Measurements from ENCODE around the gene PLEKHM3. TPM values are rescaled to one million over a fixed set of nuclear protein-coding genes. Genes with fewer than 3 reads are reported as not detected.

Gene PLEKHM3
- total and polyA plus RNA-seq, 2 experiments from 2014 or later, result 4.9 to 6.6 TPM

GRCh38 chr2:207867056-207867455, 158.3 kb downstream of the PLEKHM3 start:
- 83 to 89% methylated on average over 3 of the region's 3 CpGs for WGBS, 2 experiments (ENCODE audit: low coverage in 1 of 2, low lambda C conversion rate in 2 of 2, missing lambda C conversion rate in 2 of 2)
- Histone ChIP-seq H3K9me3 (ENCODE audit: low read depth) (no peaks in the 10 kb centered on the region), H3K27ac (no peak overlapping the region), H3K36me3 (ENCODE audit: low read depth) (no peaks in the 10 kb centered on the region), H3K27me3 (replicated peaks; ENCODE audit: insufficient read depth) (no peaks in the 10 kb centered on the region), H3K9ac (no peak overlapping the region), H3K79me2 (ENCODE audit: insufficient read depth) (no peaks in the 10 kb centered on the region), H2AFZ (no peak overlapping the region), H3F3A (ENCODE audit: insufficient read depth) (peaks cover 17% of the 10 kb centered on the region), H3K4me1 (ENCODE audit: insufficient read depth) (peaks cover 16% of the 10 kb centered on the region), H3K4me2 (ENCODE audit: unreplicated experiment) (no peak overlapping the region), H3K9me2 (ENCODE audit: insufficient read depth) (no peaks in the 10 kb centered on the region), H4K20me1 (ENCODE audit: insufficient read depth) (no peaks in the 10 kb centered on the region), H3K4me3 (no peak overlapping the region)
- no peak for TF ChIP-seq EZH2phosphoT487 (IDR thresholded peaks at IDR 0.05; ENCODE audit: insufficient read depth, low read depth)
- no peak for TF ChIP-seq EZH2 (IDR thresholded peaks at IDR 0.05; ENCODE audit: insufficient read depth, poor library complexity, severe bottlenecking)
- in situ Hi-C loops (cut with MboI), result no loop called here
- DNase-seq, result no peak

- Histone ChIP-seq H3K9ac (no peak overlapping the region), H3K36me3 (ENCODE audit: low read depth) (no peaks in the 10 kb centered on the region), H3K9me2 (ENCODE audit: insufficient read depth) (no peaks in the 10 kb centered on the region), H3K4me1 (ENCODE audit: insufficient read depth) (peaks cover 12% of the 10 kb centered on the region), H3F3A (ENCODE audit: insufficient read depth) (peaks cover 13% of the 10 kb centered on the region), H3K4me2 (ENCODE audit: unreplicated experiment) (no peak overlapping the region), H3K27ac (no peak overlapping the region), H3K9me3 (ENCODE audit: low read depth) (no peaks in the 10 kb centered on the region), H4K20me1 (ENCODE audit: insufficient read depth) (no peaks in the 10 kb centered on the region), H3K27me3 (replicated peaks; ENCODE audit: insufficient read depth) (no peaks in the 10 kb centered on the region), H3K79me2 (ENCODE audit: insufficient read depth) (no peaks in the 10 kb centered on the region), H3K4me3 (no peak overlapping the region), H2AFZ (no peak overlapping the region)
- DNase-seq, result no peak
- TF ChIP-seq EZH2phosphoT487 (IDR thresholded peaks at IDR 0.05; ENCODE audit: insufficient read depth, low read depth) (no peak), EZH2 (IDR thresholded peaks at IDR 0.05; ENCODE audit: insufficient read depth, poor library complexity, severe bottlenecking) (no peak)
- 97 to 100% methylated on average over 5 of the region's 5 CpGs for WGBS, 2 experiments (ENCODE audit: low coverage in 1 of 2, low lambda C conversion rate in 2 of 2, missing lambda C conversion rate in 2 of 2)
- in situ Hi-C loops (cut with MboI), result no loop called here
Measured at GRCh38 chr2:207865210-207865609, 160.1 kb downstream of the PLEKHM3 start.

DNA sequence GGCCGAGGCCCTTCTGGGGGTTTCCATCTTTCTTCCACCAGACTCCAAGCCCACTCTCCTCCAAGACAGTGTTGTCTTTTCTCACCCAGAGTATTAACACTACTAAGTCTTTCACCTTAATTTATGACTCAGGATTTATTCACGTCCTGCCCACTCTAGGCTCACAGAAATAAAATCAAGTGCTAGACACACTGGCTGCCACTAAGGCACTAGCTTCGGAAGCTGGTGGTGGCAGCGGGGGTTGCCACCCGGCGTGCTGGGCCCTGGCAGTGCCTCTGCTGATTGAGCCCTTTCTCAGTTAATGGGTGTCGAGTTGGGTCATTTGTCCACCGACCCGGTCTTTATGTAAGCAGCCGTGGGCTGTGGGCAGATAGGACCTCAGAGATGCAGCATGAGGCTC, 162.0 kb downstream of the PLEKHM3 start:
- no peak for DNase-seq
- H3K9me3 ChIP-seq (ENCODE audit: low read depth), result no peaks in the 10 kb centered on the region
- H3K36me3 ChIP-seq (ENCODE audit: low read depth), result no peaks in the 10 kb centered on the region
- H3K4me1 ChIP-seq (ENCODE audit: insufficient read depth), result no peaks in the 10 kb centered on the region
- H4K20me1 ChIP-seq (ENCODE audit: insufficient read depth), result no peaks in the 10 kb centered on the region
- H3K9ac ChIP-seq, result no peak overlapping the region
- H3K4me2 ChIP-seq (ENCODE audit: unreplicated experiment), result no peak overlapping the region
- no peak overlapping the region for H3K4me3 ChIP-seq
- no peaks in the 10 kb centered on the region for H3F3A ChIP-seq (ENCODE audit: insufficient read depth)
- TF ChIP-seq EZH2phosphoT487 (IDR thresholded peaks at IDR 0.05; ENCODE audit: insufficient read depth, low read depth) (no peak), EZH2 (IDR thresholded peaks at IDR 0.05; ENCODE audit: insufficient read depth, poor library complexity, severe bottlenecking) (no peak)
- no peaks in the 10 kb centered on the region for H3K9me2 ChIP-seq (ENCODE audit: insufficient read depth)
- no peak overlapping the region for H2AFZ ChIP-seq
- no peak overlapping the region for H3K27ac ChIP-seq
- 87 to 90% methylated on average over 10 of the region's 10 CpGs for WGBS, 2 experiments (ENCODE audit: low coverage in 1 of 2, low lambda C conversion rate in 2 of 2, missing lambda C conversion rate in 2 of 2)
- in situ Hi-C loops (cut with MboI), result no loop called here
- H3K27me3 ChIP-seq (replicated peaks; ENCODE audit: insufficient read depth), result no peaks in the 10 kb centered on the region
- H3K79me2 ChIP-seq (ENCODE audit: insufficient read depth), result no peaks in the 10 kb centered on the region

DNA sequence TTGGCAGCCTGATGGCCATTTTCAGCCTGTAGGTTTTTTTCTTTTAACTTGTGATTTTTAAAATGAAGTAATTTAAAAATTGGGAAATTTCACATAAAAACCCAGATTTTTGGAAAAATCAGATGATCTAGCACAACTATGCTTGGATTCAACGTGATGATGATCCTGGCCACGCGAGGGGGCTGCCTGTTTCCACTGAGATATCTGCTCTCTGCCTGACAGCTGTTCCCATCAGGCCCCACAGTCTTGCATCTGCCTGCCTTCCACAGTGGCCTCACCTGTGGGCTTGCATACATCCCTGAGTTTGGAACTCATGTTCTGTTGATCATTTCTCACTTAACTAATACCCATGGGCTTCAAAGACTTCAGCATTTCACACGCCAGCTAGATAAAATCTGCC, 163.5 kb downstream of the PLEKHM3 start:
- no peak overlapping the region for H3K27ac ChIP-seq
- H2AFZ ChIP-seq, result no peak overlapping the region
- no peaks in the 10 kb centered on the region for H3K9me2 ChIP-seq (ENCODE audit: insufficient read depth)
- H4K20me1 ChIP-seq (ENCODE audit: insufficient read depth), result no peaks in the 10 kb centered on the region
- TF ChIP-seq EZH2phosphoT487 (IDR thresholded peaks at IDR 0.05; ENCODE audit: insufficient read depth, low read depth) (no peak), EZH2 (IDR thresholded peaks at IDR 0.05; ENCODE audit: insufficient read depth, poor library complexity, severe bottlenecking) (no peak)
- H3K36me3 ChIP-seq (ENCODE audit: low read depth), result no peaks in the 10 kb centered on the region
- H3K4me1 ChIP-seq (ENCODE audit: insufficient read depth), result no peaks in the 10 kb centered on the region
- H3K27me3 ChIP-seq (replicated peaks; ENCODE audit: insufficient read depth), result no peaks in the 10 kb centered on the region
- 80 to 87% methylated on average over 4 of the region's 4 CpGs for WGBS, 2 experiments (ENCODE audit: low coverage in 1 of 2, low lambda C conversion rate in 2 of 2, missing lambda C conversion rate in 2 of 2)
- no peak for DNase-seq
- H3K9ac ChIP-seq, result no peak overlapping the region
- no peak overlapping the region for H3K4me3 ChIP-seq
- H3F3A ChIP-seq (ENCODE audit: insufficient read depth), result no peaks in the 10 kb centered on the region
- H3K79me2 ChIP-seq (ENCODE audit: insufficient read depth), result no peaks in the 10 kb centered on the region
- H3K4me2 ChIP-seq (ENCODE audit: unreplicated experiment), result no peak overlapping the region
- in situ Hi-C loops (cut with MboI), result no loop called here
- no peaks in the 10 kb centered on the region for H3K9me3 ChIP-seq (ENCODE audit: low read depth)

- no peaks in the 10 kb centered on the region for H3K9me3 ChIP-seq (ENCODE audit: low read depth)
- no peaks in the 10 kb centered on the region for H3K79me2 ChIP-seq (ENCODE audit: insufficient read depth)
- no peaks in the 10 kb centered on the region for H4K20me1 ChIP-seq (ENCODE audit: insufficient read depth)
- no peaks in the 10 kb centered on the region for H3K27me3 ChIP-seq (replicated peaks; ENCODE audit: insufficient read depth)
- no peaks in the 10 kb centered on the region for H3K9me2 ChIP-seq (ENCODE audit: insufficient read depth)
- H3F3A ChIP-seq (ENCODE audit: insufficient read depth), result no peaks in the 10 kb centered on the region
- no peaks in the 10 kb centered on the region for H3K4me1 ChIP-seq (ENCODE audit: insufficient read depth)
- no peak for TF ChIP-seq EZH2phosphoT487 (IDR thresholded peaks at IDR 0.05; ENCODE audit: insufficient read depth, low read depth)
- TF ChIP-seq EZH2 (IDR thresholded peaks at IDR 0.05; ENCODE audit: insufficient read depth, poor library complexity, severe bottlenecking), result no peak
- WGBS, 2 experiments (ENCODE audit: low coverage in 1 of 2, low lambda C conversion rate in 2 of 2, missing lambda C conversion rate in 2 of 2), result 96% methylated on average over 3 of the region's 3 CpGs
- H3K4me3 ChIP-seq, result no peak overlapping the region
- H3K27ac ChIP-seq, result no peak overlapping the region
- in situ Hi-C loops (cut with MboI), result no loop called here
- H3K9ac ChIP-seq, result no peak overlapping the region
- H3K36me3 ChIP-seq (ENCODE audit: low read depth), result no peaks in the 10 kb centered on the region
- H3K4me2 ChIP-seq (ENCODE audit: unreplicated experiment), result no peak overlapping the region
- no peak for DNase-seq
- H2AFZ ChIP-seq, result no peak overlapping the region
Measured at GRCh38 chr2:207860685-207861084, 164.6 kb downstream of the PLEKHM3 start.
